Activated naive CD8-positive, alpha-beta T cell (primary cell): Measurements from ENCODE around the gene SLC2A4.
"Not testable (repeated sequence)": the region's sequence is repeated elsewhere in the genome, so short reads cannot be mapped to it uniquely, and the experiment has no call there.

Experiments used
- H3K27ac Mint-ChIP-seq: one replicate; pipeline ENCODE4 v1.8.0; 2021; ENCODE audit warnings: mixed read lengths
- H3K27me3 Mint-ChIP-seq: one replicate; pipeline ENCODE4 v1.8.0; 2021; ENCODE audit warnings: mixed read lengths
- H3K36me3 Mint-ChIP-seq: one replicate; pipeline ENCODE4 v1.8.0; 2021; ENCODE audit warnings: mixed read lengths
- H3K4me1 Mint-ChIP-seq: one replicate; pipeline ENCODE4 v1.8.0; 2021; ENCODE audit warnings: low read depth, mixed read lengths
- H3K4me3 Mint-ChIP-seq: one replicate; pipeline ENCODE4 v1.8.0; 2021; ENCODE audit warnings: mild to moderate bottlenecking, mixed read lengths
- H3K9me3 Mint-ChIP-seq: one replicate; pipeline ENCODE4 v1.8.0; 2021; ENCODE audit warnings: low read depth, mixed read lengths

Gene SLC2A4

GRCh38 chr17:7328840-7329373 is 47.4 kb downstream of the SLC2A4 start, which contains the start of gene NEURL4:
Gene NEURL4, minus strand, starts transcription at chr17:7329335. Its CDS starts 23 bp downstream, at chr17:7329312.
- peak within 1 kb of the TSS; percentile 94 for H3K4me3 Mint-ChIP-seq
- peaks cover 44% of the 10 kb centered on the region for H3K4me1 Mint-ChIP-seq
- no peaks in the 10 kb centered on the region for H3K9me3 Mint-ChIP-seq
- no peaks in the 10 kb centered on the region for H3K27me3 Mint-ChIP-seq
- peaks cover 2% of the 10 kb centered on the region for H3K36me3 Mint-ChIP-seq
- peak within 1 kb of the TSS; percentile 96 for H3K27ac Mint-ChIP-seq

DNA sequence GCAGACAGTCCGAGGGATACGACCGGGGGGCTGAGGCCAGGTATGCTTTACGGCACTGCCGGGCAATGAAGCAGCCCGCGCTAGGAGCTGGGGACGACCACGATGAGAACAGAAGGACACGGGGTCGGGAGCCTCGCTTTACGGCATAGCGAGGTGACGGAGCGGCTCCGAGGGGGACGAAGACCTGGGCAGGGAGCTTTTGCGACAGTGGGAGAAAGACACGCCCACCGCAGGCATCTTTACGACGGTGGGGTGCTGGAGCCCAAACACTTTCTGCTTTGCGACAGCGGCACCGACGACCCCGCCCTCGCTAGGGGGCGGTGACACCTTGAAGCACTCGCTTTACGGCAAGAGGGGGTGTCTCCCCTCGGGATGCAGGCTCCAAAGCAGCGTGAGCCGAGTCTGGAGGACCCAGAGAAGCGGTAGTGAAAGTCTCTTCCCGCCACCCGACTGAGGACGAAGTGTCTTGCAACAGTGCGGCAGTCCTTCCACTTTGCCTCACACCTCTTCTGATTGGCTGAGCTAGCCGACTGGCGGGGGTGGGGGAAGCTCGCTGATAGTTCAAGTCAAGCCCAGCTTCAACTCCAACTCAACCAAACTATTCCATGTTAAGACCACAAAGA is 48.0 kb downstream of the SLC2A4 start:
- Mint-ChIP-seq H3K27me3 (no peaks in the 10 kb centered on the region), H3K36me3 (peaks cover 2% of the 10 kb centered on the region), H3K27ac (peak overlapping the region; percentile 96), H3K4me1 (peaks cover 42% of the 10 kb centered on the region), H3K4me3 (peak overlapping the region; percentile 94), H3K9me3 (no peaks in the 10 kb centered on the region)

GRCh38 chr17:7329997-7330637 is 48.6 kb downstream of the SLC2A4 start:
- no peaks in the 10 kb centered on the region for H3K27me3 Mint-ChIP-seq
- peaks cover 48% of the 10 kb centered on the region for H3K4me1 Mint-ChIP-seq

GRCh38 chr17:7330638-7331015 is 49.1 kb downstream of the SLC2A4 start:
- no peaks in the 10 kb centered on the region for H3K27me3 Mint-ChIP-seq
- H3K27ac Mint-ChIP-seq: peak overlapping the region; percentile 96
- peaks cover 54% of the 10 kb centered on the region for H3K4me1 Mint-ChIP-seq
- H3K9me3 Mint-ChIP-seq: no peaks in the 10 kb centered on the region
- peaks cover 2% of the 10 kb centered on the region for H3K36me3 Mint-ChIP-seq
- H3K4me3 Mint-ChIP-seq: peak overlapping the region; percentile 94

More at GRCh38 chr17:7329997-7330637, 48.6 kb downstream of the SLC2A4 start:
- Mint-ChIP-seq H3K9me3 (no peaks in the 10 kb centered on the region), H3K36me3 (peaks cover 2% of the 10 kb centered on the region), H3K4me3 (peak overlapping the region; percentile 94), H3K27ac (peak overlapping the region; percentile 96)

- Mint-ChIP-seq H3K36me3 (peaks cover 2% of the 10 kb centered on the region), H3K4me1 (peaks cover 63% of the 10 kb centered on the region), H3K9me3 (no peaks in the 10 kb centered on the region), H3K4me3 (peak overlapping the region; percentile 68), H3K27me3 (no peaks in the 10 kb centered on the region), H3K27ac (peak overlapping the region; percentile 86)
Measured at GRCh38 chr17:7332111-7332510, 50.6 kb downstream of the SLC2A4 start.

DNA sequence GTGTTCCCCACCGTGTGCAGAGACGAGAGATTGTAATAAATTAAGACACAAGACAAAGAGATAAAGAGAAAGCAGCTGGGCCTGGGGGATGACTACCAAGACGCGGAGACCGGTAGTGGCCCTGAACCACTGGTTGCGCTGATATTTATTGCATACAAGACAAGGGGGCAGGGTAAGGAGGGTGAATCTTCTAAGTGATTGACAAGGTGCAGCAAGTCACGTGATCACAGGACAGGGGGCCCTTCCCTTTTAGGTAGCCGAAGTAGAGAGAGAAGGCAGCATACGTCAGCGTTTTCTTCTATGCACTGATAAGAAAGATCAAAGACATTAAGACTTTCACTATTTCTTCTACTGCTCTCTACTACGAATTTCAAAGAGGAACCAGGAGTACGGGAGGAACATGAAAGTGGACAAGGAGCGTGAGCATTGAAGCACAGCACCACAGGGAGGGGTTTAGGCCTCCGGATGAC is 51.1 kb downstream of the SLC2A4 start:
- not testable (repeated sequence) for H3K9me3 Mint-ChIP-seq, H3K36me3 Mint-ChIP-seq, H3K27me3 Mint-ChIP-seq
- peak overlapping the region; percentile 86 for H3K27ac Mint-ChIP-seq
- peak overlapping the region; percentile 68 for H3K4me3 Mint-ChIP-seq
- H3K4me1 Mint-ChIP-seq: peaks cover 66% of the 10 kb centered on the region

DNA sequence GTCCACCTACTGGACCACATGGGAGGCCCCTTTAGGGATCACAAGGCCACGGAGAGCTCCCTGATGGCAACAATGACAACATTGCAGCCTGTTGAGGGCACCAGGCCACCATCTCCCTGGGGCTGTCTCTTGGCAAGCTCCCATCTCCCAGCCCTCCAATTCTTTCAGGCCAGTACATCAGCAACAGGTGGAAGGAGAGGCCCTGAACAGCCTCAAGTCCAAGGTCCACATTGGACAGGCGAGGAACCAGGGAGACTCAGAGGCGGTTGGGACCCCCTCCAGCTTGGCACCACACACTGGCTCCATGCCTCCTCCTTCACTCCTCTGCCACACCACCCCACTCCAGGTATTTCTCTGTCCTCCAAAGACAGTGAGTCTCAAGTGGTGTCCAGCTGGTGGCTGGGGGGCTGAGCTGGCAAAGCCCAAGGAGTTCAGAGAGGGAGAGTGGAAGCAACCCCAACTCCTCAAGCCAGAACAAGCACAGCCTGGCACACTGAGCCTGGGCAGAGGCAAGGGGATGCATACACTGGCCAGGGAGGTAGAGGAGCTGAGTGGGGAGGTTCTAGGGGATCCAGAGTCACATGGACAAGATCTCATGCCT is 53.5 kb downstream of the SLC2A4 start:
- peak overlapping the region; percentile 92 for H3K4me3 Mint-ChIP-seq
- H3K27ac Mint-ChIP-seq: peak overlapping the region; percentile 96
- H3K9me3 Mint-ChIP-seq: no peaks in the 10 kb centered on the region
- peaks cover 3% of the 10 kb centered on the region for H3K36me3 Mint-ChIP-seq
- peaks cover 58% of the 10 kb centered on the region for H3K4me1 Mint-ChIP-seq
- H3K27me3 Mint-ChIP-seq: no peaks in the 10 kb centered on the region

- peak overlapping the region; percentile 96 for H3K27ac Mint-ChIP-seq
- not testable (repeated sequence) for H3K27me3 Mint-ChIP-seq, H3K36me3 Mint-ChIP-seq, H3K9me3 Mint-ChIP-seq
- peaks cover 56% of the 10 kb centered on the region for H3K4me1 Mint-ChIP-seq
- peak overlapping the region; percentile 92 for H3K4me3 Mint-ChIP-seq
Measured at GRCh38 chr17:7335765-7336164, 54.2 kb downstream of the SLC2A4 start.

DNA sequence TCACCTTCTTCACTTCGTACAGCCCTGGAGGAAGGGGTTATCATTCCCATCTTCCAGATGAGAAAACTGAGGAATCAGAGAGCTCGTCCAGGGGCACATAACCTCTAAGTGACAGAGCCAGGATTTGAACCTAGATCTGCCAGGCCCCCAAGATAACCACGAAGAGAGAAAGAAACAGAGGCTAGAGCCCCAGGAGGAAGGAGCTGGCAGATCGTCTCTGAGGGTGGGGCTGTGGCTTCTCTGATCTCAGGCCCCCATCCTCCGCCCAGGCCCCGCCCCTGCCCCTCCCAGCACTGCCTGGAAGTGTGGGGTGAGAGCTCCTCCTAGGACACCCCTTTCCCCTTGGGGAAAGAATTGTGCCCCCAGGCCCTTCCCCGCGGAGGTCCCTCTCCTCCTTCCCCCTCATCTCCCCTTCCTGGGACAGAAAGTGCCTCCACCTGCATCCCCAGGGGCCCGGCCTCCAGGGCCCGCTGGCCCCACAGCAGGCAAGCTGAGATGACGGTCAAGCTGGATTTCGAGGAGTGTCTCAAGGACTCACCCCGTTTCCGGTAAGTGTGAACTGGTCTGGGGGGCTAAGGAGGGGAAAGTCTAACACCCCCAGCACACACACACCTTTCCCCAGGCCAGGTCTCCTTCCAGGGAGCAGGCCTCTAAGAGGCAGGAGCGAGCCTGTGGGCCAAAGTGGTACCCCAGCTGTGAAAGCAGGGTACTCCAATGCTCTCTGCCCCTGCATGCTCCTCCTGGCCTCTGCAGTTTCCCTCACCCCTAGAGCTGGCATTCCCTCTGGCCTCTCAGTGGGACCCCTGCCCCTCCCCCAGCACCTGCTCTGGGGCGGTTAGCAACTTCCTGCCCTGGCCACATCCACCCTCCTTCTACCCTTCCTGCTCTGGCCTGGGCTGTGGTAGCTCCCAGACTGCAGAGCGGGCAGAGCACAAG is 55.0 kb downstream of the SLC2A4 start, which contains the start of gene ACAP1:
TSS of gene ACAP1 (plus strand) at position 290 of the 936 bp plus-strand sequence. CDS start at position 496, 206 bp downstream.
- peak within 1 kb of the TSS; percentile 96 for H3K27ac Mint-ChIP-seq
- peaks cover 5% of the 10 kb centered on the region for H3K36me3 Mint-ChIP-seq
- peaks cover 57% of the 10 kb centered on the region for H3K4me1 Mint-ChIP-seq
- no peaks in the 10 kb centered on the region for H3K9me3 Mint-ChIP-seq
- H3K4me3 Mint-ChIP-seq: peak within 1 kb of the TSS; percentile 92
- H3K27me3 Mint-ChIP-seq: no peaks in the 10 kb centered on the region

- H3K36me3 Mint-ChIP-seq, H3K27me3 Mint-ChIP-seq, H3K9me3 Mint-ChIP-seq: not testable (repeated sequence)
- H3K4me1 Mint-ChIP-seq: peaks cover 52% of the 10 kb centered on the region
- peak overlapping the region; percentile 92 for H3K4me3 Mint-ChIP-seq
- H3K27ac Mint-ChIP-seq: peak overlapping the region; percentile 96
Measured at GRCh38 chr17:7337600-7337999, 56.1 kb downstream of the SLC2A4 start.
